Urothelium cell line (cell line): ENCODE results near the gene FNDC8.
"Not testable (repeated sequence)": the region's sequence is repeated elsewhere in the genome, so short reads cannot be mapped to it uniquely, and the experiment has no call there.

Experiments
- DNase-seq: peaks from one replicate; pipeline ENCODE4 v3.0.0; 2011; ENCODE audit warnings: low spot score, mixed read lengths
- FAIRE-seq: peaks from 2 replicates; lab custom pipeline; 2011; peaks lifted over from hg19 to GRCh38; lab: Jason Lieb, UNC

Gene FNDC8

GRCh38 chr17:35167666-35168065 is 46.3 kb downstream of the FNDC8 start:
- no peak for DNase-seq
- no peak for FAIRE-seq

GRCh38 chr17:35169835-35170363 is 48.5 kb downstream of the FNDC8 start:
- DNase-seq: no peak
- no peak for FAIRE-seq

GRCh38 chr17:35170968-35171771 is 49.8 kb downstream of the FNDC8 start:
- FAIRE-seq (no peak), DNase-seq (peak; percentile 21)

GRCh38 chr17:35171834-35172233 is 50.4 kb downstream of the FNDC8 start:
- FAIRE-seq: no peak
- DNase-seq: no peak

GRCh38 chr17:35172321-35172720 is 50.9 kb downstream of the FNDC8 start:
- DNase-seq, FAIRE-seq: not testable (repeated sequence)

GRCh38 chr17:35174835-35175334 is 53.5 kb downstream of the FNDC8 start:
- no peak for FAIRE-seq
- no peak for DNase-seq

- no peak for FAIRE-seq
- DNase-seq: no peak
Measured at GRCh38 chr17:35175638-35176415, 54.4 kb downstream of the FNDC8 start.

- no peak for DNase-seq
- FAIRE-seq: no peak
Measured at GRCh38 chr17:35176897-35177296, 55.5 kb downstream of the FNDC8 start.

GRCh38 chr17:35179379-35179778 is 58.0 kb downstream of the FNDC8 start:
- FAIRE-seq, DNase-seq: not testable (repeated sequence)
